Motor neuron (in vitro differentiated cells): ENCODE measurements around the gene CDS2. TPM values are rescaled to one million over a fixed set of nuclear protein-coding genes. Genes with fewer than 3 reads are reported as not detected.

ENCODE experiments used
- ATAC-seq, 8 experiments: fragments of 200-7000 bp; cut with Tn5 transposase; replicated peaks in 6 of 8; 2 replicates each; pipeline ENCODE4 v1.8.0; 2021; ENCODE audit warnings: mild to moderate bottlenecking in 8 of 8, moderate library complexity in 8 of 8
- H3K27ac ChIP-seq, 2 donors: fragments of 250-450 bp; sonication (Bioruptor Pico); 2 replicates each; pipeline ENCODE4 v1.9.0; 2021; ENCODE audit warnings: antibody characterized with exemption in 2 of 2, mild to moderate bottlenecking in 2 of 2, moderate library complexity in 1 of 2
- H3K4me1 ChIP-seq, 2 donors: fragments of 250-450 bp; sonication (Bioruptor Pico); replicated peaks in 1 of 2; 2 replicates each; pipeline ENCODE4 v1.6.1; 2021; ENCODE audit warnings: antibody characterized with exemption in 2 of 2, mild to moderate bottlenecking in 2 of 2, moderate library complexity in 1 of 2
- H3K4me3 ChIP-seq, 5 donors: fragments of 250-450 bp; sonication (Bioruptor Pico); 2 replicates each; pipeline ENCODE4 v1.9.0; 2021; ENCODE audit warnings: antibody characterized with exemption in 5 of 5, mild to moderate bottlenecking in 5 of 5, moderate library complexity in 4 of 5
- WGBS, 10 experiments: fragments of 450-650 bp; shearing (Covaris generic); methylation state at CpG; one replicate each; pipeline ENCODE4 v1.0.0; 2022; 5-methylcytosine and 5-hydroxymethylcytosine counted together
- in situ Hi-C, 9 experiments: fragments of 400-800 bp; cut with MboI; loops; one replicate each; pipeline ENCODE4 v1.15.0; 2021; ENCODE audit warnings: low sequenced_read_pairs in 9 of 9, low pct_unique_long_range_greater_than_20kb in 2 of 9; ENCODE audit not compliant: unreplicated experiment in 9 of 9
- total RNA-seq, 8 experiments: library from RNA; unstranded; fragments of 300-600 nt; gene quantifications; 2 replicates each; pipeline versions ENCODE4 v1.2.3 to v1.2.4, GENCODE V29; 2022

Gene CDS2
- total RNA-seq, 8 experiments from 2014 or later, result 18.6 to 55.0 (median 32.8) TPM

GRCh38 chr20:5122873-5123260 is 3.9 kb upstream of the CDS2 start:
- in situ Hi-C loops, result loop anchor here in 2 of 9 experiments (10.0 kb wide), 2 partner anchors 62 to 72 kb away; no protein-coding TSS in a partner anchor
- peaks cover 8 to 10% of the 10 kb centered on the region in 2 donors for H3K4me1 ChIP-seq
- H3K27ac ChIP-seq, result no peak overlapping the region
- no peak overlapping the region for H3K4me3 ChIP-seq
- ATAC-seq, result no peak
- 40 to 100% (median 94%) methylated on average over 1 of the region's 1 CpG; no CpG with 5 or more reads in 4 of the 10 experiments for WGBS, 10 experiments

GRCh38 chr20:5127204-5127858 is 523 bp downstream of the CDS2 start:
- peak; percentile 8 to 42 (median 30) for ATAC-seq
- in situ Hi-C loops, result loop anchor here in 2 of 9 experiments (10.0 kb wide), 2 partner anchors 57 to 67 kb away; no protein-coding TSS in a partner anchor
- peaks cover 14 to 15% of the 10 kb centered on the region in 2 donors for H3K4me1 ChIP-seq
- 0 to 11% methylated on average over 1 to 5 of the region's 44 CpGs; no CpG with 5 or more reads in 8 of the 10 experiments for WGBS, 10 experiments
- H3K27ac ChIP-seq, result peak overlapping the region; percentile 78 to 85
- peak overlapping the region; percentile 58 to 65 (median 61) for H3K4me3 ChIP-seq

GRCh38 chr20:5127859-5128424 is 1.1 kb downstream of the CDS2 start:
- peak overlapping the region; percentile 58 to 65 (median 61) for H3K4me3 ChIP-seq
- H3K4me1 ChIP-seq, result peaks cover 14 to 15% of the 10 kb centered on the region in 2 donors
- WGBS, 10 experiments, result 0 to 60% (median 15%) methylated on average over 1 to 4 of the region's 6 CpGs; no CpG with 5 or more reads in 4 of the 10 experiments
- peak overlapping the region; percentile 78 to 85 for H3K27ac ChIP-seq
- in situ Hi-C loops, result loop anchor here in 2 of 9 experiments (10.0 kb wide), 2 partner anchors 57 to 67 kb away; no protein-coding TSS in a partner anchor
- no peak for ATAC-seq

- Histone ChIP-seq H3K27ac (no peak overlapping the region), H3K4me3 (no peak overlapping the region)
- in situ Hi-C loops, result loop anchor here in 2 of 9 experiments (10.0 kb wide), 2 partner anchors 56 to 66 kb away; no protein-coding TSS in a partner anchor
Measured at GRCh38 chr20:5128886-5129285, 2.1 kb downstream of the CDS2 start.

GRCh38 chr20:5131502-5131901 is 4.7 kb downstream of the CDS2 start:
- 60 to 100% (median 92%) methylated on average over 3 to 5 of the region's 5 CpGs for WGBS, 10 experiments
- no peak overlapping the region for H3K4me3 ChIP-seq
- H3K4me1 ChIP-seq, result peaks cover 9 to 11% of the 10 kb centered on the region in 2 donors
- ATAC-seq, result no peak
- in situ Hi-C loops, result no loop called here
- H3K27ac ChIP-seq, result no peak overlapping the region

More at GRCh38 chr20:5128886-5129285, 2.1 kb downstream of the CDS2 start:
- 60 to 100% (median 89%) methylated on average over 1 to 6 of the region's 6 CpGs; no CpG with 5 or more reads in 1 of the 10 experiments for WGBS, 10 experiments
- peaks cover 14 to 15% of the 10 kb centered on the region in 2 donors for H3K4me1 ChIP-seq
- no peak for ATAC-seq

GRCh38 chr20:5133998-5134397 is 7.2 kb downstream of the CDS2 start:
- in situ Hi-C loops, result no loop called here
- ATAC-seq, result no peak
- no peak overlapping the region for H3K27ac ChIP-seq
- H3K4me3 ChIP-seq, result no peak overlapping the region
- 86 to 100% (median 100%) methylated on average over 2 to 6 of the region's 6 CpGs for WGBS, 10 experiments
- H3K4me1 ChIP-seq, result peaks cover 0 to under 1% of the 10 kb centered on the region in 2 donors

- peak in 1 of 8 experiments; percentile 71 for ATAC-seq
- Histone ChIP-seq H3K4me1 (no peaks in the 10 kb centered on the region), H3K4me3 (no peak overlapping the region), H3K27ac (no peak overlapping the region)
- WGBS, 10 experiments, result 61 to 91% methylated on average over 1 to 2 of the region's 4 CpGs; no CpG with 5 or more reads in 8 of the 10 experiments
- in situ Hi-C loops, result no loop called here
Measured at GRCh38 chr20:5135363-5136012, 8.7 kb downstream of the CDS2 start.

- in situ Hi-C loops, result no loop called here
- Histone ChIP-seq H3K4me1 (no peaks in the 10 kb centered on the region), H3K27ac (no peak overlapping the region), H3K4me3 (no peak overlapping the region)
- ATAC-seq, result no peak
- WGBS, 10 experiments, result 77 to 100% (median 91%) methylated on average over 3 to 4 of the region's 4 CpGs; no CpG with 5 or more reads in 2 of the 10 experiments
Measured at GRCh38 chr20:5136096-5136495, 9.3 kb downstream of the CDS2 start.

GRCh38 chr20:5140195-5140594 is 13.4 kb downstream of the CDS2 start:
- no peak for ATAC-seq
- no peak overlapping the region for H3K4me3 ChIP-seq
- no peaks in the 10 kb centered on the region for H3K4me1 ChIP-seq
- in situ Hi-C loops, result no loop called here
- no peak overlapping the region for H3K27ac ChIP-seq

- no peaks in the 10 kb centered on the region for H3K4me1 ChIP-seq
- ATAC-seq, result no peak
- WGBS, 10 experiments, result 33 to 86% (median 60%) methylated on average over 1 to 2 of the region's 2 CpGs; no CpG with 5 or more reads in 3 of the 10 experiments
- H3K4me3 ChIP-seq, result no peak overlapping the region
- no peak overlapping the region for H3K27ac ChIP-seq
- in situ Hi-C loops, result no loop called here
Measured at GRCh38 chr20:5141615-5142014, 14.8 kb downstream of the CDS2 start.

- ATAC-seq, result no peak
- in situ Hi-C loops, result no loop called here
- no peaks in the 10 kb centered on the region for H3K4me1 ChIP-seq
- WGBS, 10 experiments, result 88 to 100% (median 100%) methylated on average over 1 to 5 of the region's 5 CpGs; no CpG with 5 or more reads in 3 of the 10 experiments
- no peak overlapping the region for H3K27ac ChIP-seq
- H3K4me3 ChIP-seq, result no peak overlapping the region
Measured at GRCh38 chr20:5143851-5144250, 17.0 kb downstream of the CDS2 start.

- Histone ChIP-seq H3K4me1 (peaks cover 0 to 3% of the 10 kb centered on the region in 2 donors), H3K27ac (no peak overlapping the region), H3K4me3 (no peak overlapping the region)
- WGBS, 10 experiments, result 76 to 100% (median 100%) methylated on average over 2 to 5 of the region's 5 CpGs
- in situ Hi-C loops, result no loop called here
- no peak for ATAC-seq
Measured at GRCh38 chr20:5145365-5146098, 18.7 kb downstream of the CDS2 start.
